Measurements from ENCODE around the gene PRRG4.
"Not testable (repeated sequence)": the region's sequence is repeated elsewhere in the genome, so short reads cannot be mapped to it uniquely, and the experiment has no call there.

PRRG4 gene

GRCh38 chr11:32887707-32888383, 58.1 kb downstream of the PRRG4 start:
- DNase-seq = not testable (repeated sequence)

DNA sequence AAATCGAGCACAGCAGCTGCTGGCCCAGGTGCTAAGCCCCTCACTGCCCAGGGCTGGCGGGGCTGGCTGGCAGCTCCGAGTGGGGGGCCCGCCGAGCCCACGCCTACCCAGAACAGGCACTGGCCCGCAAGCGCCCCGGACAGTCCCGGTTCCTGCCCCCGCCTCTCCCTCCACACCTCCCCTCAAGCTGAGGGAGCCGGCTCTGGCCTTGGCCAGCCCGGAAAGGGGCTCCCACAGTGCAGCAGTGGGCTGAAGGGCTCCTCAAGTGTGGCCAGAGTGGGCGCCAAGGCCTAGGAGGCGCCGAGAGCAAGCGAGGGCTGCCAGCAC, 58.6 kb downstream of the PRRG4 start:
- DNase-seq = not testable (repeated sequence)

DNA sequence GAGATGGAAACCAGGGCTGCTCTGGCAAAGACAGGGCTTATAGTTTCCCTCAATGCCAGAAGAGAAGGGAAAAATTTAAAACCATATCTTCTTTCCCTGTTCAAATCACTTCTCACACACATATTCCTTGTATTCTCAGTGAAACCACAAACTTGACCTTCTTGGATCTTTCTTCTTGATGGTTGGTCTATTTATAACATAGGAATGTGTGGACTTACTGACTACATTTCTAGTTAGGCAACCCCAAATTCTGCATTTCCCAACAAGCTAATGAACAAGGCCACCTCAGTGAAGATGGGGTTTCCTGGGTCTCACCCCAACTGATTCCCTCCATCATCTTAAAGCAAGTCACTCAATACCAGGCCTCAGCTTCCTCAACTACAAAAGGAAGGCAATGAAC, 59.1 kb downstream of the PRRG4 start:
- DNase-seq = no peak

DNA sequence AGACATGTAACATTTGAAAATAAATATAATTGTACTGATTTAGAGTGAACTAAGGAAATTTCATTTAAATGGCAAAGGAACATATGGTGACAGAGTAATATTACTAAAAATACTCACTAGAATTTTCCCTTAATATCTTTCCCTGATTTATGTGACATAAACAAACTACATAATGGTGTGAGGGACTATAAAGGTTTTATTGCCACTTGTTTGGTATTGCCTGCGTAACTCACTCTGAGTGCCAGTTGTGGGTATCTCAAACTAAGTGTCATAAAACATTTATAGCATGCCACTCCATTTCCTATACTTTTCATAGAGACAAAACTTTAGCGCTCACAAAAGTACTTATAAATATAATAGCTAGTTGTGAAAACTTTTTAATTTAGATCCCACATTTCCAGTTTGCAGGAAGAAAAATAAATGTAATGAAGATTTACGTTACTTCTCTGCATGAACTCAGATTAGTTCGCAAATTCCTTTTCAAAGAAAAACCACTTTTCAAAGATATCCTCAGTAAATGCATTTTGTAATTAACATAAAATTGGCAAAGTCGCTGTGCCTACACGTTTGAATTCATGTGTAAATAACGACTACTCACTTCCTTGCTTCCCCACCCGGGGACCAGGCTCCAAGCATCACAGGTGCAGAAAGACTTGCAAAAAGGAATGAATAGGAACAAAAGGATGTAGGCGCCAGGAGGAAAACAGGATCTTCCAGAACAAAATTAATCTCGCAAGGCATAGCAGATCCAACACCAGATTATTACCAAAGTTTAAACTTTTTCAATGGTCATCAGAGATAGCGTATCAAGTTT, 61.3 kb downstream of the PRRG4 start:
- DNase-seq = peak; percentile 51

DNA sequence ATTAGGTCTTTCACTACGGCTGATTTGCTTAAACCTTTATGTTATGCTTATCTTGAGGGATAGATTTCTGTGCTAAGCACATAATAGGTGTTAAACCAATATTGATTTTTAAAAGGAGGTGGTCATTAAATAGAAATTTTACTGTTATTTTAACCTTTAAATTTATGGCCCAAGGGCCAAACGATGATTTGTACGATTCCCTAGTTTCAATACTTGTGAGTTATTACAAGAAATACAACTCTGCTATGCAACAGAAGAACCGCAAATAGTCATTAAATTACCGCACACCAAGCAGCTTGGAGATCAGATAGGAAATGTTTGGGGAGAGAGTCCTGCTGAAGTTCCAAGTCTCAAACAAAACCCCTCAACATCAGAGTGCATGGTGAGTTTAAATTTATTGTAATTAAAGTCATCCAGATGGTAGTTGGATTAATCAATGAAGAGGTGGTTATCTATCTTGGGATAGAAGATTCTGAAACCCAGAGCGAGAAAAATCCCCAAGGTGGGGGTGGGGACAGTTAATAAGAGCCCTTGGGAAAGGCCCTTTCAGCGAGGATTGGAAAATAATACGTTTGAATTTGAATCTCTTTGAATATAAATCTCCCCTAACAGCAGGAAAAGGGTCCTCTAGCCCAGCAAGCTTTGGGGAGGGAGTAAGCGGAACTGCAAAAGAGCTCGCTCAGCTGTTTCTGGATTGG, 62.1 kb downstream of the PRRG4 start:
- peak; percentile 70 for DNase-seq

DNA sequence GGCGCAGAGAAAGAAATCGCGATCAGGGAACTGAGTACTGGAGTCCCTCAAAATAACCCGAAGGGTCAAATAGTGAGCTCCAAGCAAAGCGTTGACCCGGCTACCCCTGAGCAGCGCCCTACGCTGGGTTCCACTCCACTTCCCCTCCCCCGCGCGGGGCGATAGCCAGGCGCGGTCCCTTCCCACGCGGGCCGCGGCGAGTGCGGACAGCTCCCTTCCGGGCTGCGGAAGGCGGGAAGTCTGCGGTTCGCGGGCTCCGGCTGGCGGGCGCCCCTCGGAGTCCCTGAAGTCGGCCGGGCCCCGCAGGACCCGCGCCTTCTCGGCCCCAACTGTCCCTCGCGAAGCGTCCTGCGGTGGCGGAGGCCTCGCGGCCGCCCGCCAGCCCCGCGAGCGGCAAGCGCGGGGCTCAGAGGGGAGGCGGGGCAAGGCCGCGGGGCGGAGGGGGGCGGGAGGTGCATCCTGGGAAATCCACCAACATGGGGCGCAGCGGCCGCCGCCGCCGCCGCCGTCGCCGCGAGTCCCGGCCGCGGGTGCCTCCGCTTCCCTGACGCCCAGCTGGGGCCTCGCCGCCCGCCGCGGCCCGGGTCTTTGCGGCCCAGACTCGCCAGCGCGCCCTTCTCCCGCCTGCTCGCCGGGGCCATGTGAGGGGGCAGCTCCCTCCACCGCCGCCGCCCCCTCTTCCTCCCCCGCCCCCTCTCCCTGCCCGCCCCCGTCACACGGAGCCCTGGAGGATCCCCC, 62.8 kb downstream of the PRRG4 start, which contains the start of gene QSER1:
Gene QSER1 (plus strand): TSS at position 457 of the 738 bp plus-strand sequence. CDS start 315 bp downstream, outside the sequence.
- peak; percentile 81 for DNase-seq

DNA sequence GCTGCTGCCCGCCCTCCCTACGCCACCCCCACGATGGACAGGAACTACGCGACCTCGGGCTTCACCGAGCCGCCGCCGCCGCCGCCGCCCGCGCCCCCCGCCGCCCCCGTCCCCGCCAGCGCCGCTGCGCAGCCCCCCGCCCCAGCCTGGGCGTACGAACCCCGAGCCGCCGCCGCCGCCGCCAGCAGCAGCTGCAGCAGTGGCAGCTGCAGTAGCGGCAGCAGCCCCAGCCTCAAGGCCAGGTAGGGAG, 63.3 kb downstream of the PRRG4 start:
- DNase-seq = no peak

- peak; percentile 60 for DNase-seq
These were observed 63.8 kb downstream of the PRRG4 start for GRCh38 chr11:32893343-32894148.

GRCh38 chr11:32894149-32894827, 64.6 kb downstream of the PRRG4 start:
- peak; percentile 86 for DNase-seq

DNA sequence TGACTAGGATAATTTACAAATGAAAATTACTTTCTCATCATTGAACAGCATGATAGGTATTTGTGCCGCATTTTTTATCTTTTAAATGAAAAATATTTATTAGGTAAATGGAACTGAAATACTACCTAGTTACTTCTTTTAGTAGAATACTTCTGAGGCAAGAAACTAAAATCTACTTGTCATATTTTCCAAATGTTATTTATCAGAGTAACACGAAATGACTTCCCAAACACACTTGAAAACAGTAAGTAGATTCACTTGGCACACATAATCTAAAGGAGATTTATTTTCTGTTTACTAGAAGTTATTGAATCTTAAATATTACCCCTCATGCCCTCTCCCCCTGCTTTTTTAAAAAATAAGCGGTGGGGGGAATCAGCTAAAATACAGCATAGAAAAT, 65.2 kb downstream of the PRRG4 start:
- DNase-seq = no peak

- DNase-seq = no peak
These were observed 65.7 kb downstream of the PRRG4 start for GRCh38 chr11:32895471-32895870.

DNA sequence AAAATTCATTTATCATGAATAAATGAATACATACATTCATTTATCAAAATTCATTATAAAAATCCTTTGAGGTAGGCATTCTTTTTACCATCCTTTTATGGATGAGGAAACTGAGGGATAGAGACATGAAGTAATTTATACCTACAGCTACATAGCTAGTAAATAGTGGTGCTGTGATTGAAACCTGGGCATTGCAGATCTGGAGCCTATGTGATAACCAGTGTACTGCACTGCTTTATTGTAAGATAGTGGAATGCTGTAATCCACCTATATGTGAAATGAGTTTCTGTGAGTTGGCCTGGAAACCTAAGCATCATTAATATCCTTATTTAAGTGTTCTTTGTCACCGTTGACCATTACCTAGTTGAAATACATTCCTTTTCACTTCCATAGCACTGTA, 67.4 kb downstream of the PRRG4 start:
- no peak for DNase-seq

DNA sequence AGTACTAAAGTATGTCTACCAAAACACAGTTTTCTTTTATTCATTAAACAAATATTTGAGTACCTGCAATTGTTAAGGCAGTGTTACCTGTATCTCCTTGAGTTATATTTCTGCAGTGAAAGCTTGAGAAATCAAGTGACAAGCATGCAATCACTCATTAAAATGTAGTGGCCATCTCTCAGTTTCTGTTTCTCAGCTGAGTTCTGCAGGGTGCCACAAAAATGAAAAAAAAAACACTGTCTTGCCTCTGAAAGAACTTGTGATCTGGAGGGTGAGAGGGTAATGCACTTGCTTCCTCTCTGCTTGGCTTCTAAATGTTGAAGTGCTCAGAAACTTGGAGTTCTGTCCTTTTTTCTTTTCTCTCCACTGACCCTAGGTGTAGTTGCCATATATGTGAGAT, 69.7 kb downstream of the PRRG4 start:
- no peak for DNase-seq

GRCh38 chr11:32902089-32902665, 72.5 kb downstream of the PRRG4 start:
- DNase-seq = no peak

DNA sequence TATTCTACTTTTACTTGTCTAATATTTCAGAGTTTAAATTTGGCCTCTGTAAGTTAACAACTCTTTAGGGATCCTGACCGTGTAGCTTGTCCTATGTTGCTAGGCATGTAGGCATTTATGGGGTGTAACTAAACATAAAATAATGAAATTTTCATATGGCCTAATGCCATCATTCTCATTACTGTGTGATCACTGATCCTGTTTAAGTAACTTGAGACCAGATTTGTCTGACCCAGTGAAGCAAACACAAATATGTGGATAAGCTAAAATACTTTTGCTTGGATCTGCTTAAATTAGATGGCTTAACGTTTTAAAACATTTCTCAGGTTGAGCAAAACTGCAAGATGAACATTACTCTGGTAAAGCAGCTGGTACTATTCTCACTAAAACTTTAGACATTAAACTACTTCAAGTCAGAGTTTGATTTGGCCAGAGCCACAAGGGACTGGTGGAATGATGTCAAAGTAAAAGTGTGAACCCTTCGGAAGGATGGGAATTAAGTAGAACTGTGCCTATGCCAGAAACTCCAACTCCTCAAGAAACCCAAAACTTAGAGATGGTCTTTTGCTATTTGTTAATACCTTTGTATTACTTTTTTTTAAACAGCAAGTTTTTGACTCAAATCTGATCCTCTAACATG, 75.4 kb downstream of the PRRG4 start:
- DNase-seq = no peak
